Fibroblast of the aortic adventitia (primary cell): ENCODE data around the gene NNAT. TPM values are rescaled to one million over a fixed set of nuclear protein-coding genes. Genes with fewer than 3 reads are reported as not detected.

ENCODE experiments used
- DNase-seq: peaks from one replicate; pipeline ENCODE4 v3.0.0-alpha.2; 2010; ENCODE audit warnings: low read depth
- H3K4me3 ChIP-seq: 2 replicates; pipeline ENCODE4 v1.5.1; 2011; ENCODE audit warnings: low read depth, mild to moderate bottlenecking, control low read depth, low read length, moderate library complexity
- total RNA-seq: library from RNA; depleted of rRNA; stranded (reverse); fragments of >200 nt; gene quantifications from 2 replicates; pipeline ENCODE4 v1.2.3, GENCODE V29; 2012; ENCODE audit warnings: low replicate concordance
- TF ChIP-seq, protein P1 (sequence below): IDR thresholded peaks from 2 replicates; pipeline ENCODE4 v1.5.1; 2011; ENCODE audit warnings: mild to moderate bottlenecking, low read length, control low read depth, inconsistent platforms; ENCODE audit not compliant: insufficient read depth

NNAT gene
- total RNA-seq, 1 donor: 0.36 TPM

DNA sequence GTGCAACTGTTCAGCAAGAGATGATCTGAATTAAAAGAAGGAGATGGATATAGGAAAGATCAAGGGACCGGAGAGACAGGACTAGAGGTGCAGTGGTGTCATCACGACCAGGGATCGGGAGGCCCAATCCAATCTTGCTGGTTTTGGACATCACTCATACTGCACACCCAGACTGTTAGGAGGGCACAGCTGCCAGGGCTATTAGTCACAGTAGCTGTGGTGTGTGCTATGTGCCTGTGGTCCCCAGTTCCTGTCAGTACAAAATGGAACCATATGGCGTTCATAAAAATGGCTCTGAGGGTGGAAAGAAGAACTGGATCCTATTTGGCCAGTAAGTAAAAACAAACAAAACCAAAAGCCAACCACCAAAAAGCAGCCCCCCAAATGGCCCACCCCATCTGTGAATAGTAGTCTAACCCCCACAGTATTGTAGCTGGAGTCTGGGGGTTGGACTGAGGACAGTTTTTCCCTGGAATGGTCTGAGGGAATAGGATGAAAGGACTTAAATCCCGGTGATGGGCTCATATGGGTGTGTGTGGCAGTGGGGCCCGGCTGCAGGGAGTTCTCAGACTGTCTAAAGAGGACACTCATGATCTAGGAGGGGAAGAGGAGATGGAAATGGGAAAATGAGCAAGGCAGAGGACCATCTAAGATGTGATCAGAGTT, 9.3 kb upstream of the NNAT start:
- H3K4me3 ChIP-seq: no peak overlapping the region
- peak; percentile 29 for DNase-seq
- TF ChIP-seq, protein P1, sequence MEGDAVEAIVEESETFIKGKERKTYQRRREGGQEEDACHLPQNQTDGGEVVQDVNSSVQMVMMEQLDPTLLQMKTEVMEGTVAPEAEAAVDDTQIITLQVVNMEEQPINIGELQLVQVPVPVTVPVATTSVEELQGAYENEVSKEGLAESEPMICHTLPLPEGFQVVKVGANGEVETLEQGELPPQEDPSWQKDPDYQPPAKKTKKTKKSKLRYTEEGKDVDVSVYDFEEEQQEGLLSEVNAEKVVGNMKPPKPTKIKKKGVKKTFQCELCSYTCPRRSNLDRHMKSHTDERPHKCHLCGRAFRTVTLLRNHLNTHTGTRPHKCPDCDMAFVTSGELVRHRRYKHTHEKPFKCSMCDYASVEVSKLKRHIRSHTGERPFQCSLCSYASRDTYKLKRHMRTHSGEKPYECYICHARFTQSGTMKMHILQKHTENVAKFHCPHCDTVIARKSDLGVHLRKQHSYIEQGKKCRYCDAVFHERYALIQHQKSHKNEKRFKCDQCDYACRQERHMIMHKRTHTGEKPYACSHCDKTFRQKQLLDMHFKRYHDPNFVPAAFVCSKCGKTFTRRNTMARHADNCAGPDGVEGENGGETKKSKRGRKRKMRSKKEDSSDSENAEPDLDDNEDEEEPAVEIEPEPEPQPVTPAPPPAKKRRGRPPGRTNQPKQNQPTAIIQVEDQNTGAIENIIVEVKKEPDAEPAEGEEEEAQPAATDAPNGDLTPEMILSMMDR: no peak

DNA sequence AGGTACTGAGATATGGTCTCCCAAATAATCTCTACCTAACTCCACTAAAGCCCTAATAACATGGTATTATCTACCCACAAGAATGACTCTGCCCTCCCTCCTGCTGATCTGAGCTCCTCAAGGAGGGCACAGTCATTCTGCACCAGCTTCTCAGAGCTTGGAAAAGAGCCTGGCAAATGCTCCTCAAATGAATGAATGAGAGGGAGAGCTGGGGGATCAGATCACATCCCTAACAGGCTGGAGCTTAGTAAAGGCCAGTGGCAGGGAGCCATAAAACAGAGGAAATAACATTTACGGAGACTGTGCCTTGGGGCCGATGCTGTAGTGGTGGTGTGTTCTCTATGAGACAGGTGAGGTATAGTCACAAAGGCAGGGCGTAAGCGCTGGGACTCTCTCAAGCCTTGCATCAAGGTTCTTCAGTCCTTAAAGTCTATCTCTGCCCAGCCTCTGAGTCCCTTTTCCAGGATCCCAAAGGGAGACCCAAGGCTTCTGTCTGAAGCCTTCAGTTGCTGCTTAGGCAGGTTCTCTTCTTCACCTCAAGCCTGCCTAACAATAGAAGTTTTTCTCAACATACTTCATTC, 7.2 kb upstream of the NNAT start:
- no peak overlapping the region for H3K4me3 ChIP-seq
- DNase-seq: no peak
- TF ChIP-seq, protein P1: no peak

GRCh38 chr20:37515876-37516275, 5.2 kb upstream of the NNAT start:
- no peak overlapping the region for H3K4me3 ChIP-seq
- DNase-seq: no peak
- TF ChIP-seq, protein P1: no peak

DNA sequence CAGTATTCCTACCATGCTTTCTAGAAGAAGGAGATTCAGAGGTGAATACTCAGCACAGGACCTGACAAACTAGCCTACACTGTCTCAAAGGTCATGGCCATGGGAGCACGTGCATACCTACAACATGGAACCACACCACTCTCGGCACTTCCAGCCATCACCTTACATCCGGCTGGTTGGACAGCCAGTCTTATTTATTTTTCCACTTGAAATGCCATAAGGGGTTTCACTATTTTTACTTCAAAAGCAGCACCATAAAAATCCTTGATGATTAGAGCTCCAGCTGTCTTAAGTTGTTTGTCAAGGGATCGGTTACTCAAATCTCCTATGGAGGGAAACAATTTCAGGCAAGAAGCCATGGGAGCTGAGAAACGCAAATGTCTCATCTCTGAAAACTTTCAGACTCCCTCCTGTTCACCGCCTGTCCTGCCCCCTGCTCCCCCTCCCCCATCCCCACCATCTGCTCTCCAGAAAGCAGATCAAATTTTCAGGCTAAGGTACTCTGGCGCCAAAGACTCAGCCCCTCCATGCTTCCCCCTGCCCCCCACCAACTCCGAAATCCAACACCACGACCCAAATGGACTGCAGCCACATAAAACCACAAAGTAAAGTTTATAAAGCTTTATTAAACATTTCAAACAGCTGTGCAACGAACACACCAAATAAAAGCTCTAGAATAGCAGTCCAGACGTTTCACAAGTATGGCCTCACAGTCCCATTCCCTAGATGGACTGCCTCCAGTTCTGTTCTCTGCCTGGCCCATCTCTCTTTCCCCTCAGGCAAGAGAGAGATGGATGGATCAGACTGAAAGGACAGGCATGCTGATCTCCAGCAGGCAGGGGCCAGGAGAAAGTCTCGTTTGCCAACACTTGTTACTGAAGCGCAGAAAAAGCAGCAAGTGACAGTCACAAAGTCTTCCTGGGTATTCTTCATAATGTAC, 4.0 kb upstream of the NNAT start:
- DNase-seq: no peak
- no peak overlapping the region for H3K4me3 ChIP-seq
- TF ChIP-seq, protein P1: no peak

GRCh38 chr20:37518059-37518458, 3.0 kb upstream of the NNAT start:
- TF ChIP-seq, protein P1: no peak
- no peak for DNase-seq
- no peak overlapping the region for H3K4me3 ChIP-seq

GRCh38 chr20:37518606-37519507, 2.2 kb upstream of the NNAT start:
- no peak overlapping the region for H3K4me3 ChIP-seq
- DNase-seq: no peak
- TF ChIP-seq, protein P1: no peak
